WTC11 (cell line): ENCODE results near the gene HDAC10. TPM values are rescaled to one million over a fixed set of nuclear protein-coding genes. Genes with fewer than 3 reads are reported as not detected.

Experiments
- ATAC-seq: fragments of 200-7000 bp; cut with Tn5 transposase; 2 replicates; pipeline ENCODE4 v1.10.0; 2021; ENCODE audit warnings: mild to moderate bottlenecking, moderate library complexity
- CTCF ChIA-PET: fragments of 300-600 bp; sonication (Branson Sonifier 250); formaldehyde crosslinking; loops from one replicate; lab custom pipeline; 2021; ENCODE audit warnings: antibody characterized with exemption; lab: Charles Lee
- POLR2A ChIA-PET: fragments of 350-600 bp; sonication (Branson Sonifier 250); formaldehyde crosslinking; loops from one replicate; lab custom pipeline; 2021; ENCODE audit warnings: antibody characterized with exemption; lab: Charles Lee
- DNase-seq: peaks from one replicate; pipeline ENCODE4 v3.0.0; 2021; ENCODE audit warnings: low spot score
- H3K27ac Mint-ChIP-seq: 2 replicates; pipeline ENCODE4 v1.8.0; 2021; ENCODE audit warnings: mixed read lengths
- H3K27me3 Mint-ChIP-seq: 2 replicates; pipeline ENCODE4 v1.8.0; 2021; ENCODE audit warnings: low read depth, mild to moderate bottlenecking, moderate library complexity, mixed read lengths
- H3K36me3 Mint-ChIP-seq: 2 replicates; pipeline ENCODE4 v1.8.0; 2021; ENCODE audit warnings: mixed read lengths
- H3K4me1 Mint-ChIP-seq: 2 replicates; pipeline ENCODE4 v1.8.0; 2022; ENCODE audit warnings: mixed read lengths
- H3K4me3 Mint-ChIP-seq: 2 replicates; pipeline ENCODE4 v1.8.0; 2021; ENCODE audit warnings: mild to moderate bottlenecking, moderate library complexity, mixed read lengths
- H3K9me3 Mint-ChIP-seq: 2 replicates; pipeline ENCODE4 v1.8.0; 2021; ENCODE audit warnings: mixed read lengths
- ATF1 ChIP-seq: sonication (generic); formaldehyde crosslinking; IDR thresholded peaks from 2 replicates; pipeline ENCODE4 v1.8.1; 2023; ENCODE audit warnings: mild to moderate bottlenecking, moderate library complexity, missing genetic modification reagents
- ELF4 ChIP-seq: sonication (generic); formaldehyde crosslinking; IDR thresholded peaks from 2 replicates; pipeline ENCODE4 v1.8.1; 2022; ENCODE audit warnings: low read depth, mild to moderate bottlenecking, moderate library complexity, missing genetic modification reagents
- GTF2I ChIP-seq: fragments of 250-450 bp; sonication (Bioruptor Pico); conservative IDR thresholded peaks from 2 replicates; pipeline ENCODE4 v1.4.0; 2021; ENCODE audit warnings: mild to moderate bottlenecking
- NFYB ChIP-seq: sonication (generic); formaldehyde crosslinking; conservative IDR thresholded peaks from 2 replicates; pipeline ENCODE4 v1.8.0; 2022; ENCODE audit warnings: low read depth, missing genetic modification reagents
- NR2C2 ChIP-seq: sonication (generic); formaldehyde crosslinking; IDR thresholded peaks from 2 replicates; pipeline ENCODE4 v1.8.0; 2022; ENCODE audit warnings: mild to moderate bottlenecking, missing genetic modification reagents
- NR3C1 ChIP-seq: sonication (generic); formaldehyde crosslinking; conservative IDR thresholded peaks from 2 replicates; pipeline ENCODE4 v1.8.1; 2023; ENCODE audit warnings: low read depth, mild to moderate bottlenecking, missing genetic modification reagents
- OVOL2 ChIP-seq: fragments of 250-450 bp; sonication (Bioruptor Pico); IDR thresholded peaks from 2 replicates; pipeline ENCODE4 v1.9.0; 2021; ENCODE audit warnings: mild to moderate bottlenecking, borderline replicate concordance
- SMAD3 ChIP-seq: sonication (generic); formaldehyde crosslinking; IDR thresholded peaks from 2 replicates; pipeline ENCODE4 v1.8.0; 2022; ENCODE audit warnings: missing genetic modification reagents, mild to moderate bottlenecking, borderline replicate concordance
- SP1 ChIP-seq: sonication (generic); formaldehyde crosslinking; conservative IDR thresholded peaks from 2 replicates; pipeline ENCODE4 v1.8.1; 2022; ENCODE audit warnings: missing genetic modification reagents
- ZNF232 ChIP-seq: sonication (generic); formaldehyde crosslinking; IDR thresholded peaks from 2 replicates; pipeline ENCODE4 v1.8.0; 2022; ENCODE audit warnings: mild to moderate bottlenecking, missing genetic modification reagents
- total RNA-seq: library from RNA; stranded (reverse); gene quantifications from 3 replicates; pipeline ENCODE4 v1.2.3, GENCODE V29; 2021
- TF ChIP-seq, protein P1 (sequence below): sonication (generic); formaldehyde crosslinking; IDR thresholded peaks from 2 replicates; pipeline ENCODE4 v1.8.1; 2023; ENCODE audit warnings: mild to moderate bottlenecking, missing genetic modification reagents, borderline replicate concordance
- TF ChIP-seq, protein P2 (sequence below): fragments of 250-450 bp; sonication (Bioruptor Pico); IDR thresholded peaks from 2 replicates; pipeline ENCODE4 v1.9.0; 2021; ENCODE audit warnings: mild to moderate bottlenecking
- TF ChIP-seq, protein P3 (sequence below): fragments of 250-450 bp; sonication (Bioruptor Pico); IDR thresholded peaks from 2 replicates; pipeline ENCODE4 v1.9.0; 2021; ENCODE audit warnings: mild to moderate bottlenecking
- TF ChIP-seq, protein P4 (sequence below): sonication (generic); formaldehyde crosslinking; IDR thresholded peaks from 2 replicates; pipeline ENCODE4 v1.8.0; 2023; ENCODE audit warnings: missing genetic modification reagents
- TF ChIP-seq, protein P5 (sequence below): fragments of 250-450 bp; sonication (Bioruptor Pico); IDR thresholded peaks from 2 replicates; pipeline ENCODE4 v1.9.0; 2021; ENCODE audit warnings: moderate library complexity, mild to moderate bottlenecking, inconsistent platforms, borderline replicate concordance

Gene HDAC10
- total RNA-seq, 1 experiment from 2014 or later, result 40.9 TPM

DNA sequence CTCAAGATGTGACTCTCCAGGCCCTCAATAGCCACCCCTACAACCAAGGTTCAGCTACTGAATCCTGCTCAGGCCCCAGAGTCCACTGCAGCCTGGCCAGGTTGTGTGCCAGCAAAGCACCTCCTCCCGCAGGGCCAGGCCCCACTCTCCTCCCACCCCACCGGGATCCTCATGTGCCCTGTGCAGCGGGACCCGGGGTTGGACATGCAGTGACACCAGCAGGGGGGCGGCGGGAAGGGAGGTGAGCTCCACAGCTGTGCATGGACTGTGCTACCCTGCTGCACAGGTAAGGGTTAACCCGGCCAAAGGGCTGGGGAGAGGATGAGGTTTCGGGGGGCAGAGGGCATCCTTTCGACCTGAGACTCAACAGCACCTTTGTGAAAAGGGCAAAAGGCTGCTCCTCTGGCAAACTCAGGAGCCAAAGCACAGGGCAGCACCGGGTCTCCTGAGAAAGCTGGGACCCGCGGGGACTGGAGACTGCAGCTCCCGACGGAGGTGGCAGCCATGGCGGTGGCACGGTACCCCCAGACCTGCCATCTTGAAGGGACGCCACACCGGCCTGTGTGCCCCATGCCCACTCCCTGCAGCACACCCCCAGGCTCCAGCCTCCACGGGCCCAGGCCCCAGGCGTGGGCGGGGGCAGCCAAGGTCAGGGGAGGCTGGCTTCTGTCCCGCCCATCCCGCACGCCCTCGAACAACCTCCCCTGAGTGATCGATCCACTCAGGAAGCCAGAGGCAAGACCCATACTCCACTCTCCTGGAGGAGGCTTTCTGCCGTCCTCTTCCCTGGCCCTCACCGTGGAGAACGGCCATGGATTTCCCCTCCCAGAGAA lies 45.8 kb upstream of the HDAC10 start (continued):
- TF ChIP-seq, protein P1, sequence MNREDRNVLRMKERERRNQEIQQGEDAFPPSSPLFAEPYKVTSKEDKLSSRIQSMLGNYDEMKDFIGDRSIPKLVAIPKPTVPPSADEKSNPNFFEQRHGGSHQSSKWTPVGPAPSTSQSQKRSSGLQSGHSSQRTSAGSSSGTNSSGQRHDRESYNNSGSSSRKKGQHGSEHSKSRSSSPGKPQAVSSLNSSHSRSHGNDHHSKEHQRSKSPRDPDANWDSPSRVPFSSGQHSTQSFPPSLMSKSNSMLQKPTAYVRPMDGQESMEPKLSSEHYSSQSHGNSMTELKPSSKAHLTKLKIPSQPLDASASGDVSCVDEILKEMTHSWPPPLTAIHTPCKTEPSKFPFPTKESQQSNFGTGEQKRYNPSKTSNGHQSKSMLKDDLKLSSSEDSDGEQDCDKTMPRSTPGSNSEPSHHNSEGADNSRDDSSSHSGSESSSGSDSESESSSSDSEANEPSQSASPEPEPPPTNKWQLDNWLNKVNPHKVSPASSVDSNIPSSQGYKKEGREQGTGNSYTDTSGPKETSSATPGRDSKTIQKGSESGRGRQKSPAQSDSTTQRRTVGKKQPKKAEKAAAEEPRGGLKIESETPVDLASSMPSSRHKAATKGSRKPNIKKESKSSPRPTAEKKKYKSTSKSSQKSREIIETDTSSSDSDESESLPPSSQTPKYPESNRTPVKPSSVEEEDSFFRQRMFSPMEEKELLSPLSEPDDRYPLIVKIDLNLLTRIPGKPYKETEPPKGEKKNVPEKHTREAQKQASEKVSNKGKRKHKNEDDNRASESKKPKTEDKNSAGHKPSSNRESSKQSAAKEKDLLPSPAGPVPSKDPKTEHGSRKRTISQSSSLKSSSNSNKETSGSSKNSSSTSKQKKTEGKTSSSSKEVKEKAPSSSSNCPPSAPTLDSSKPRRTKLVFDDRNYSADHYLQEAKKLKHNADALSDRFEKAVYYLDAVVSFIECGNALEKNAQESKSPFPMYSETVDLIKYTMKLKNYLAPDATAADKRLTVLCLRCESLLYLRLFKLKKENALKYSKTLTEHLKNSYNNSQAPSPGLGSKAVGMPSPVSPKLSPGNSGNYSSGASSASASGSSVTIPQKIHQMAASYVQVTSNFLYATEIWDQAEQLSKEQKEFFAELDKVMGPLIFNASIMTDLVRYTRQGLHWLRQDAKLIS (CRISPR knock-in tag), result no peak
- TF ChIP-seq, protein P2, sequence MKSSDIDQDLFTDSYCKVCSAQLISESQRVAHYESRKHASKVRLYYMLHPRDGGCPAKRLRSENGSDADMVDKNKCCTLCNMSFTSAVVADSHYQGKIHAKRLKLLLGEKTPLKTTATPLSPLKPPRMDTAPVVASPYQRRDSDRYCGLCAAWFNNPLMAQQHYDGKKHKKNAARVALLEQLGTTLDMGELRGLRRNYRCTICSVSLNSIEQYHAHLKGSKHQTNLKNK, result no peak
- TF ChIP-seq, protein P3, sequence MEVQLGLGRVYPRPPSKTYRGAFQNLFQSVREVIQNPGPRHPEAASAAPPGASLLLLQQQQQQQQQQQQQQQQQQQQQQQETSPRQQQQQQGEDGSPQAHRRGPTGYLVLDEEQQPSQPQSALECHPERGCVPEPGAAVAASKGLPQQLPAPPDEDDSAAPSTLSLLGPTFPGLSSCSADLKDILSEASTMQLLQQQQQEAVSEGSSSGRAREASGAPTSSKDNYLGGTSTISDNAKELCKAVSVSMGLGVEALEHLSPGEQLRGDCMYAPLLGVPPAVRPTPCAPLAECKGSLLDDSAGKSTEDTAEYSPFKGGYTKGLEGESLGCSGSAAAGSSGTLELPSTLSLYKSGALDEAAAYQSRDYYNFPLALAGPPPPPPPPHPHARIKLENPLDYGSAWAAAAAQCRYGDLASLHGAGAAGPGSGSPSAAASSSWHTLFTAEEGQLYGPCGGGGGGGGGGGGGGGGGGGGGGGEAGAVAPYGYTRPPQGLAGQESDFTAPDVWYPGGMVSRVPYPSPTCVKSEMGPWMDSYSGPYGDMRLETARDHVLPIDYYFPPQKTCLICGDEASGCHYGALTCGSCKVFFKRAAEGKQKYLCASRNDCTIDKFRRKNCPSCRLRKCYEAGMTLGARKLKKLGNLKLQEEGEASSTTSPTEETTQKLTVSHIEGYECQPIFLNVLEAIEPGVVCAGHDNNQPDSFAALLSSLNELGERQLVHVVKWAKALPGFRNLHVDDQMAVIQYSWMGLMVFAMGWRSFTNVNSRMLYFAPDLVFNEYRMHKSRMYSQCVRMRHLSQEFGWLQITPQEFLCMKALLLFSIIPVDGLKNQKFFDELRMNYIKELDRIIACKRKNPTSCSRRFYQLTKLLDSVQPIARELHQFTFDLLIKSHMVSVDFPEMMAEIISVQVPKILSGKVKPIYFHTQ, result no peak
- TF ChIP-seq SMAD3 (CRISPR knock-in tag), result no peak
- no peak for TF ChIP-seq NR2C2 (CRISPR knock-in tag)
- TF ChIP-seq ZNF232 (CRISPR knock-in tag), result no peak
- TF ChIP-seq ATF1 (CRISPR knock-in tag), result no peak

DNA sequence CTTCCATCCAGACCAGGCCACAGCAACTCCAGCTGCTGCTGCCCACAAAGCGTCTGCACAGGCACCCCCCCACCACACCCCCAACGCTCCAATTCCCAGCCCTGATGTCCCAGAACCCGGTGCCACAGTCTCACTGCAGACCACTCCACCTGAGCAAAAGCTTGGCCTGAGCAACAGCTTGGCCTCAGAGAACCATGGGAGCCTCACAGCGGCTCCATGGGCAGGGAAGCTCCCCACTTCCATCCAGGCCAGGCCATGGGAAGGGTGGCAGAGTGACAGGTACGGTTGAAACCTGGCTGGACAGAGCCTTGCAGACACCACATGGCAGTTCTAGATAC lies 43.2 kb upstream of the HDAC10 start:
- Mint-ChIP-seq H3K4me3 (no peak overlapping the region), H3K27me3 (no peaks in the 10 kb centered on the region), H3K36me3 (no peaks in the 10 kb centered on the region), H3K4me1 (peaks cover 29% of the 10 kb centered on the region), H3K27ac (peak overlapping the region; percentile 72), H3K9me3 (no peaks in the 10 kb centered on the region)
- CTCF ChIA-PET, result interaction anchor here (0.6 to 3.3 kb wide), 13 partner anchors 9 to 264 kb away, joined by 3 to 41 read pairs (median 7); partner anchors contain the start of genes DENND6B, HDAC10, MAPK12 and PLXNB2
- POLR2A ChIA-PET, result interaction anchor here (0.7 to 2.0 kb wide), 5 partner anchors 10 to 52 kb away, joined by 3 to 10 read pairs (median 4); partner anchors contain the start of genes MAPK11 and PLXNB2
- no peak for ATAC-seq
- DNase-seq, result no peak
- TF ChIP-seq, protein P4, sequence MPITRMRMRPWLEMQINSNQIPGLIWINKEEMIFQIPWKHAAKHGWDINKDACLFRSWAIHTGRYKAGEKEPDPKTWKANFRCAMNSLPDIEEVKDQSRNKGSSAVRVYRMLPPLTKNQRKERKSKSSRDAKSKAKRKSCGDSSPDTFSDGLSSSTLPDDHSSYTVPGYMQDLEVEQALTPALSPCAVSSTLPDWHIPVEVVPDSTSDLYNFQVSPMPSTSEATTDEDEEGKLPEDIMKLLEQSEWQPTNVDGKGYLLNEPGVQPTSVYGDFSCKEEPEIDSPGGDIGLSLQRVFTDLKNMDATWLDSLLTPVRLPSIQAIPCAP, result no peak
- TF ChIP-seq, protein P1 (CRISPR knock-in tag), result no peak
- no peak for TF ChIP-seq SP1 (CRISPR knock-in tag)
- TF ChIP-seq ELF4, result no peak
- TF ChIP-seq GTF2I (CRISPR knock-in tag), result no peak
- TF ChIP-seq, protein P5, sequence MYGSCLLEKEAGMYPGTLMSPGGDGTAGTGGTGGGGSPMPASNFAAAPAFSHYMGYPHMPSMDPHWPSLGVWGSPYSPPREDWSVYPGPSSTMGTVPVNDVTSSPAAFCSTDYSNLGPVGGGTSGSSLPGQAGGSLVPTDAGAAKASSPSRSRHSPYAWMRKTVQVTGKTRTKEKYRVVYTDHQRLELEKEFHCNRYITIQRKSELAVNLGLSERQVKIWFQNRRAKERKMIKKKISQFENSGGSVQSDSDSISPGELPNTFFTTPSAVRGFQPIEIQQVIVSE, result no peak
- no peak for TF ChIP-seq NR3C1
- TF ChIP-seq NFYB (CRISPR knock-in tag), result no peak
- TF ChIP-seq, protein P3, result no peak
- no peak for TF ChIP-seq OVOL2 (CRISPR knock-in tag)
